ENCODE results near the gene RAB11FIP2. TPM values are rescaled to one million over a fixed set of nuclear protein-coding genes. Genes with fewer than 3 reads are reported as not detected.
"Not testable (repeated sequence)": the region's sequence is repeated elsewhere in the genome, so short reads cannot be mapped to it uniquely, and the experiment has no call there.

Gene RAB11FIP2, protein sequence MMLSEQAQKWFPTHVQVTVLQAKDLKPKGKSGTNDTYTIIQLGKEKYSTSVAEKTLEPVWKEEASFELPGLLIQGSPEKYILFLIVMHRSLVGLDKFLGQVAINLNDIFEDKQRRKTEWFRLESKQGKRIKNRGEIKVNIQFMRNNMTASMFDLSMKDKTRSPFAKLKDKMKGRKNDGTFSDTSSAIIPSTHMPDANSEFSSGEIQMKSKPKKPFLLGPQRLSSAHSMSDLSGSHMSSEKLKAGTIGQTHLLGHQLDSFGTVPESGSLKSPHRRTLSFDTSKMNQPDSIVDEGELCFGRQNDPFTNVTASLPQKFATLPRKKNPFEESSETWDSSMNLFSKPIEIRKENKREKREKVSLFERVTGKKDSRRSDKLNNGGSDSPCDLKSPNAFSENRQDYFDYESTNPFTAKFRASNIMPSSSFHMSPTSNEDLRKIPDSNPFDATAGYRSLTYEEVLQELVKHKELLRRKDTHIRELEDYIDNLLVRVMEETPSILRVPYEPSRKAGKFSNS
- total RNA-seq = 1 to 10 TPM; 5.7 to 8.6 TPM
- long read RNA-seq, partial matches to known transcripts = 2 of 3 reads
- long read RNA-seq, other reads (novel, unspliced or antisense) = 1 of 3 reads

DNA sequence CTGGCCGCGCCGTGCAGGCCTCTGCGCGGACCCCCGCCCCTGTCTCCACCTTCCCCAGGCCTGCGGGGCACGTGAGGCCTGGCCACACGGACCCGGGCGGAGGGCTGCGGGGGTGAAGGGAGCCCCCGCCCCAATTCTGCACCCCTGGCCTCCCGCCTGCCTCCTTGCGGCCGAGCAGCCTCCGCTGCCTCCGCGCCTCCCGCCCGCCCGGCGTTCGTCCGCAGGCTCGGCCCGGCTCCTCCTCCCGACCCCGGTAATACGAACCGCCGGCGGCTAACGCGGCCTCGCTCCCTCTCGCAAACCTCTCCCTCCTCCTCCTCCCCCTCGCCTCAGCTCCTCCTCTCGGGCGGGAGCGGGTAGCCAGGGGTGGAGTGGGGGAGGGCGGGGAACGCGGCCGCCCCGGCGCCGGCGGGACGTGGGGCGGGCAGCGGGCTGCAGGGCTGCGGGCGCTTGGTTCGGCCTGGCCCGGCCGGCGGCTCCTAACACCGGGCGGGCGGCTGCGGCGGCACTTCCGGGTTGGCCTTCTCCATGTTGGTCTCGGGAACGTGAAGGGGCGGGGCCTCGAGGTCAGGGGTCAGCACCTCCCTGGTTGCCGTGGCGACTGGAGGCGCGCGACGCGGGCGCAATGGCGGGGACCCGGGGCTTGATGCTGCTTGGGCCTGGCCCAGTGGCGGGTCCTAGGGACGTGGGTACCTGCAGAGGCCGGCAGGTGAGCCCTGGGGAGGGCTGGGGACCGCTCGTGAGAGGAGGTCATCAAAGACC, at the start of gene RAB11FIP2:
Gene RAB11FIP2, minus strand, starts transcription at position 547 of the 762 bp plus-strand sequence. CDS start 778 bp downstream, outside the sequence.
- DNase-seq (peak; percentile 97 to 99), ATAC-seq (peak; percentile 95)
- intact Hi-C loops (cut with DNase I, micrococcal nuclease) = no loop called here

GRCh38 chr10:118096022-118096421, 49.3 kb upstream of the RAB11FIP2 start:
- no peak for ATAC-seq
- intact Hi-C loops (cut with DNase I, micrococcal nuclease) = no loop called here
- DNase-seq = no peak

DNA sequence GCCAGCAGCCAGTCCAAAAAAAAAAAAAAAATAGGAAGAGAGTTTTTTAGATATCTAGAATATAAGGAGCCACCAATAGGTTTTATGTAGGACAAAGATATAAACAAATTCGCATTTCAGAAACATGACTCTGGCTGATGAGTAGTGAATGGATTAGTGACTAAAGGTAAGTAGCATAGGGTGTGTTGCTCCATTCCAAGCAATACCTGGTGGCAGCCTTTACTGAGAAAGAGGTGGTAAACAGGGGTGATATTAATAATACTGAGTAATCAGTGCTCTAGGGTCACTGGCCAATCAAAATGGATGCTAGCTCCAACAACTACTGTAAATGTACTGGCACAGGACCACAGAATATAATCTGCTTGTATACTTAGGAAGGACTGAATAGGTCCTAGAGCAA, 45.5 kb upstream of the RAB11FIP2 start:
- ATAC-seq = no peak

GRCh38 chr10:118080817-118081216, 34.1 kb upstream of the RAB11FIP2 start:
- intact Hi-C loops (cut with DNase I, micrococcal nuclease) = no loop called here
- DNase-seq (no peak), ATAC-seq (no peak)

More for the DNA sequence above, 45.5 kb upstream of the RAB11FIP2 start:
- DNase-seq = no peak
- intact Hi-C loops (cut with DNase I, micrococcal nuclease) = no loop called here

- DNase-seq (no peak), ATAC-seq (no peak)
- intact Hi-C loops (cut with DNase I, micrococcal nuclease) = no loop called here
Observed at GRCh38 chr10:118076705-118077104, 30.0 kb upstream of the RAB11FIP2 start.

DNA sequence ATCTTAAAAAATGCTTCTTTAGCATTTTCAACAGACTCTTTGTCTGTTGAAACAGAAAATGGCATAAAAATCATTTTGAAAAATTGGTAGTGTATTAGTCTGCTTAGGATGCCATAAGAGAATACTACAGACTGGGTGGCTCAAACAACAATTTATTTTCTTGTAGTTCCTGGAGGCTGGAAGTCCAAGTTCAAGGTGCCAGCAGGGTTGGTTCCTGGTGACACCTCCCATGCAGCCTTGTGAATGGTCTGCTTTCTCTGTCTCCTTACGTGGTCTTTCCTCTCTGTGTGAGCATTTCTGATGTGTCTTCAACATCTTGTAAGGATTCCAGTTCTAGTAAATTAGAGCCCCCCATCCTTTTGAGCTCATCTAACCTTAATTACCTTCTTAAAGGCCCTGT, 26.1 kb upstream of the RAB11FIP2 start:
- intact Hi-C loops (cut with DNase I, micrococcal nuclease) = no loop called here
- no peak for ATAC-seq

GRCh38 chr10:118067389-118067788, 20.6 kb upstream of the RAB11FIP2 start:
- intact Hi-C loops (cut with DNase I, micrococcal nuclease); DNase-seq; ATAC-seq: not testable (repeated sequence)

More for the DNA sequence above, 26.1 kb upstream of the RAB11FIP2 start:
- DNase-seq = no peak

GRCh38 chr10:118062798-118063238, 16.1 kb upstream of the RAB11FIP2 start:
- ATAC-seq (peak; percentile 100), DNase-seq (peak; percentile 23 to 36)
- intact Hi-C loops (cut with DNase I, micrococcal nuclease) = no loop called here

DNA sequence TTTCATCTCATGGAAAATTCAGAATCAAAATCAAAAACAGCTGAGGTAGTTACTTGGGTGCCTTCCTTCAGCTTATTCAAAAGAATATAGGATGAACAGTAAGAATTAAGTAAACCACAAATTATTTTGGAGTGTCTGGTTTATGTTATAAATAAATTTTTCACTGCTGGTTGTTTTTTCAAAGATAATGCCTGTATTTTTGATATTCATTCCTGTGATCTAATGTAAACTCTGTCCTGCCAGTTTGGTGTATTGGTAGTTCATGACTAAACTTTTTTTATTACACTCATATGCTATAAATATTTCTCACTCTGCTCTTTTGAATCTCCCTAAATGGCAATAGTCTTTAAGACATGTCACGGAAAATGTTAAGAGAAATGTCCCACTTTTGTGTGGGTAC, 11.6 kb upstream of the RAB11FIP2 start:
- DNase-seq (no peak), ATAC-seq (no peak)
- intact Hi-C loops (cut with DNase I, micrococcal nuclease) = no loop called here

DNA sequence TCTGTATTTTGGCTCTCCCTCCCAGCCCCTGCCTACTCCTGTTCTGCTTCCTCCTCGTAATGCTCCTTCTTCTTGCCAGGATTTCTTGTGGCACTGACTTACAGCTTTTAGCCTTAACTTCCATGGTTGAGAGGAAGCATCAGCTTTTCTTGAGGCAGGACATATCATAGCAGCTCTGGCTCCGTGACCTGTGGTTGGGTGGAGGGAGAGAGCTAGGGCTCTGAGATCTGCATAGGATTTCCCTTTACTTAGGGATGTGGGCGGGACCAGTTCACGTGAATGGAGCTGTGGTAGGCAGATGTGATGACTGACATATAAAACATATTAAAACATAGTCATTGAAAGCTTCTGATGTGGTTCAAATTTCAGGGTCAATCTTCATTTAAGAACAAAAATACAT, 10.6 kb upstream of the RAB11FIP2 start:
- no peak for DNase-seq
- no peak for ATAC-seq
- intact Hi-C loops (cut with DNase I, micrococcal nuclease) = no loop called here

GRCh38 chr10:118054383-118054782, 7.6 kb upstream of the RAB11FIP2 start:
- no peak for DNase-seq
- ATAC-seq = no peak
- intact Hi-C loops (cut with DNase I, micrococcal nuclease) = no loop called here

GRCh38 chr10:118052816-118053215, 6.1 kb upstream of the RAB11FIP2 start:
- no peak for DNase-seq
- no peak for ATAC-seq
- intact Hi-C loops (cut with DNase I, micrococcal nuclease) = no loop called here

DNA sequence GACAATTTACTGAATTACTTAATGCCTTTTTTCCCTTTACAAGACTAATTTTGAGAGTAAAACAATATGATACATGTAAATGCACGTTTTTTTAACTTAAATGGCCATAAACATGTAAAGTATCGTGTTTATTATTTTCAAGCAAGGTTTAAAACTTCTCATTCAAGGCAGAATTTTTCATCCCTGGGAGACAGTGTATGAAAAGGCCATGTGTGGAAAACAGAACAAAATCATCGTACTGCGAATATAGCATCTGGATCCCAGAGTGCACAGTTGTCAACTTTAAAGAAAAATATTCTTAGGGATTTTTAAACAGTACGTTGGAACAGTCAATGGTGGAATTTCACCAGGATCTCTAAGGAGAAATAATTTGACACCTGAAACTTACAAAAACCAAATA, 1.1 kb upstream of the RAB11FIP2 start:
- DNase-seq (no peak), ATAC-seq (no peak)
- intact Hi-C loops (cut with DNase I, micrococcal nuclease) = no loop called here

DNA sequence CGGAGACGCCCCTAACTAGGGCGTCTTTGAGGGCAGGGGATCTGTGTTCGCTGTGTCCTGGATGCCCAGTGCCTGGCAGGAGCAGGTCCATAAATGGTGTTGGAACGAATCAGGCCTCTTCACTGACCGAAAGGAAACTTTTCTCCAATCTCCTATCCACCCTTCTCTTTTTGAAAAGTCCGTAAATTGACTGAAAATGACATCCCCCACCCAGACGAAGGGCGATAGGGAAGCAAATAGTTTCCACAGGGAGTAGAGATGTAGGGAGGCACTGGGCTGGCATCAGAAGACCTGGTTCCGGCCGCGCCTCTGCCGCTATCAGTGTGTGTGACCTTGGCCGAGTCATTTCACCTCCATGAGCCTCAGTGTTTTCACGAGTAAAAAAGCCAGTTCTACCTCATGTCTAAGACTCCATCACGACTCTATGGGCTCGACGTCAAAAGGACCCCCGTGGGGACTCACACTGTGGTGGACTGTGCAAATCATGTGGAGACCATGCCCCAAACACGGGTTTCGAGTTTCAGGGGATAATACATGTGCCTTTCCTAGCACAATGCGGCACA, 497 bp upstream of the RAB11FIP2 start:
- peak; percentile 35 for ATAC-seq
- DNase-seq = peak in 1 of 2 donors; percentile 39
- intact Hi-C loops (cut with DNase I, micrococcal nuclease) = no loop called here

GRCh38 chr10:118045837-118046394, 825 bp downstream of the RAB11FIP2 start:
- DNase-seq (peak; percentile 49 to 55), ATAC-seq (peak; percentile 26)
- intact Hi-C loops (cut with DNase I, micrococcal nuclease) = no loop called here

GRCh38 chr10:118045158-118045836, 1.4 kb downstream of the RAB11FIP2 start:
- no peak for DNase-seq
- intact Hi-C loops (cut with DNase I, micrococcal nuclease) = no loop called here

GRCh38 chr10:118042827-118043242, 3.9 kb downstream of the RAB11FIP2 start:
- intact Hi-C loops (cut with DNase I, micrococcal nuclease) = no loop called here
- ATAC-seq (no peak), DNase-seq (no peak)

More at GRCh38 chr10:118045158-118045836, 1.4 kb downstream of the RAB11FIP2 start:
- ATAC-seq = no peak

DNA sequence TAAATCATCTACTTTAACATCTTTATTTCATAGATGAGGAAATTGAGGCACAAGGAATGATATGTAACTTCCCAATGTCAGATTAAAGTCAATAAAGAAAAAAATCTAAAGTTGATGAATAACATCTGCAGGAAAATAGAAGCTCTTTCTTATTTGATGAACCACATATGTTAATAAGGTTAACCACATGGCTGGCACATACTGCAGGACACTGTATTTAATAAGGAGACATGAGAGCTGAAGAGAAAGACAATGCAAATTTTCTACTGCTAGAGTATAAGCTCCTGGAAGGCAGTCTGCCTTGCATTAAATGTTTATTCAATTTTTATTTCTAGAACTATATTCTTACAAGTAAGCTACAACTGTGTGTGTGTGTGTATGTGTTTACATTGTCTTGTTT, 4.4 kb downstream of the RAB11FIP2 start:
- intact Hi-C loops (cut with DNase I, micrococcal nuclease) = no loop called here
- DNase-seq = no peak
- ATAC-seq = no peak

Measured in left colon (tissue), 2 donors.